ENCODE measurements around the gene FJX1. TPM values are rescaled to one million over a fixed set of nuclear protein-coding genes. Genes with fewer than 3 reads are reported as not detected.

The FJX1 gene
- total RNA-seq, 2 experiments from 2014 or later = 0.11 to 0.39 TPM

DNA sequence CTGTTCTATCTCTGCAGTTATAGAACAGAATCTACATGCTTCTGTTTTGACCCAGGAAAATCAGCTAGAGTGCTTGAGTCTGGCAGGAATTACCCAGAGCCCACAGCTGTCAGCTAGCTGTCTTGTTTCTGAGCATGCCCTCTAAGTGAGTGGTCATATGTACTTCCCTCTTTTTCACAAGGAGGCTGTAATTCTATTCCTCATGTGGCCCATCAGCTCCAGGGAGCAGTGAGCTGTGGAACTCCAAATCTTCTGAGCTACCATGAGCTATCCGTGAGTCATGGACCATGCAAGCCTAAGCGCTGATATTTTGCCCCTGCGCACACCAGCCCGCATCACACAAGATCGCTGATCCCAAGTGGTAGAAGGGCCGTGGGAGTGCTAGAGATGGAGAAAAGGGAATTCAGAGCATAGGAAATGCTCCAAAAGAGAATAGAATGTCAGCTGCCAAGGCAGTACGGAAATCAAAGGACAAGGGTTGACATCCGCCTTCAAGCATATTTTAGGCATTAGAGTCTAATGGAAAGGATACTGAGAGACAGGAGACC is 5.4 kb downstream of the FJX1 start:
- ATAC-seq (no peak), DNase-seq (no peak)
- Mint-ChIP-seq H3K4me3 (no peak overlapping the region), H3K27me3 (ENCODE audit: low read depth) (peaks cover 57% of the 10 kb centered on the region), H3K4me1 (ENCODE audit: low read depth) (peaks cover 7% of the 10 kb centered on the region), H3K36me3 (ENCODE audit: low read depth) (no peaks in the 10 kb centered on the region), H3K9me3 (ENCODE audit: insufficient read depth) (no peaks in the 10 kb centered on the region), H3K27ac (no peak overlapping the region)
- POLR2A ChIA-PET = no interaction called here
- CTCF ChIA-PET = interaction anchor here (0.7 to 1.5 kb wide), 2 partner anchors 13 to 656 kb away, joined by 3 read pairs; no protein-coding TSS in a partner anchor

- ChIA-PET CTCF (interaction anchor here (1.5 kb wide), 1 partner anchor 13 kb away, joined by 3 read pairs; no protein-coding TSS in a partner anchor), POLR2A (no interaction called here)
- DNase-seq (no peak), ATAC-seq (no peak)
- no peak overlapping the region for H3K4me3 Mint-ChIP-seq
- H3K27me3 Mint-ChIP-seq (ENCODE audit: low read depth) = peaks cover 60% of the 10 kb centered on the region
- H3K4me1 Mint-ChIP-seq (ENCODE audit: low read depth) = peaks cover 7% of the 10 kb centered on the region
- no peaks in the 10 kb centered on the region for H3K9me3 Mint-ChIP-seq (ENCODE audit: insufficient read depth)
- H3K36me3 Mint-ChIP-seq (ENCODE audit: low read depth) = no peaks in the 10 kb centered on the region
- no peak overlapping the region for H3K27ac Mint-ChIP-seq
Measured at GRCh38 chr11:35624316-35624715, 6.1 kb downstream of the FJX1 start.

GRCh38 chr11:35624781-35625180 is 6.5 kb downstream of the FJX1 start:
- CTCF ChIA-PET = interaction anchor here (1.5 kb wide), 1 partner anchor 14 kb away, joined by 3 read pairs; no protein-coding TSS in a partner anchor
- POLR2A ChIA-PET = no interaction called here
- Mint-ChIP-seq H3K4me3 (no peak overlapping the region), H3K36me3 (ENCODE audit: low read depth) (no peaks in the 10 kb centered on the region), H3K4me1 (ENCODE audit: low read depth) (peaks cover 3% of the 10 kb centered on the region), H3K9me3 (ENCODE audit: insufficient read depth) (no peaks in the 10 kb centered on the region), H3K27ac (no peak overlapping the region), H3K27me3 (ENCODE audit: low read depth) (peaks cover 56% of the 10 kb centered on the region)
- DNase-seq = no peak
- ATAC-seq = no peak

GRCh38 chr11:35626501-35626900 is 8.2 kb downstream of the FJX1 start:
- peaks cover 45% of the 10 kb centered on the region for H3K27me3 Mint-ChIP-seq (ENCODE audit: low read depth)

DNA sequence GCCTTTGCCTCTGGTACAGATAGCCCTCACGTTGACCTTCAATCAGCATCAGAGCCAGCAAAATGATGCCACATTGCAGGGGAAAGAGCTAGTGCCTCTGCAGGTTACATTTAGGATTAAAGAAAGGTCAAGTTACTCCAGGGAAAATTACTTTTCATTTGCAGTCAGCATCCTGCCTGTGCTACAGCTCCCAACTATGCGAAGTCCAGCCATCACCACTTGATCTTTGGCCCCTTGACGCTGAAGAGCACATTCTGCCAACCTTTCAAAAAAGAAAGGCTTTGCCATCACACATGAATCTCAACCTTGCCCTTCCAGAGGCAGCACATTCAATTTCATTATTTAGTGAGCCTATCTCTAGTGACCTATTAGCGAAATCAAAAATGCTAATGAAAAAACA is 11.3 kb downstream of the FJX1 start:
- no peaks in the 10 kb centered on the region for H3K36me3 Mint-ChIP-seq (ENCODE audit: low read depth)
- no peak for ATAC-seq
- no peak overlapping the region for H3K4me3 Mint-ChIP-seq
- H3K27ac Mint-ChIP-seq = no peak overlapping the region
- peaks cover 34% of the 10 kb centered on the region for H3K27me3 Mint-ChIP-seq (ENCODE audit: low read depth)
- DNase-seq = no peak
- no peaks in the 10 kb centered on the region for H3K4me1 Mint-ChIP-seq (ENCODE audit: low read depth)
- ChIA-PET CTCF (no interaction called here), POLR2A (no interaction called here)
- H3K9me3 Mint-ChIP-seq (ENCODE audit: insufficient read depth) = no peaks in the 10 kb centered on the region

More at GRCh38 chr11:35626501-35626900, 8.2 kb downstream of the FJX1 start:
- no peaks in the 10 kb centered on the region for H3K36me3 Mint-ChIP-seq (ENCODE audit: low read depth)
- ATAC-seq (no peak), DNase-seq (no peak)
- H3K4me1 Mint-ChIP-seq (ENCODE audit: low read depth) = no peaks in the 10 kb centered on the region
- no peak overlapping the region for H3K27ac Mint-ChIP-seq
- no peak overlapping the region for H3K4me3 Mint-ChIP-seq
- ChIA-PET POLR2A (no interaction called here), CTCF (interaction anchor here (1.2 kb wide), 1 partner anchor 196 kb away, joined by 3 read pairs; no protein-coding TSS in a partner anchor)
- H3K9me3 Mint-ChIP-seq (ENCODE audit: insufficient read depth) = no peaks in the 10 kb centered on the region

DNA sequence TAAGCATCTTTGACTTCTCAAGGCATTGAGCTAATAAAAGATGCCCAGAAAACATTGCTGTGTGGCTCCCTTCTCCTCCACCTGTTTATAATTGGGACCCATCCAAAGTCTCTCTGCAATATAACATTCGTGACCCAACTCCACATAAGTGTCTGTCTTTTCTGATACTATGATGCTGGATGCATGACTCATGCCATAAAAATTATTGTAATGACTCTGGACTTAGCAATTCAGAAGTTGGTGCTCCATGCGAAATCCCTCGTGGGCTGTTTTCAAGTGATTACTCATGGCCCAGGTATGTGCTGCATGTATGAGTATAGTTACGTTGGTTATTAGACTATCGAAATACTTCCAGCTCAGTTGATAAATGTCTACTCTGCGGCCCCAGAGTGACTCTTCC is 11.7 kb downstream of the FJX1 start:
- Mint-ChIP-seq H3K27me3 (ENCODE audit: low read depth) (peaks cover 34% of the 10 kb centered on the region), H3K4me3 (no peak overlapping the region), H3K36me3 (ENCODE audit: low read depth) (no peaks in the 10 kb centered on the region), H3K4me1 (ENCODE audit: low read depth) (no peaks in the 10 kb centered on the region), H3K27ac (no peak overlapping the region), H3K9me3 (ENCODE audit: insufficient read depth) (no peaks in the 10 kb centered on the region)
- ChIA-PET POLR2A (no interaction called here), CTCF (no interaction called here)
- ATAC-seq (no peak), DNase-seq (no peak)

DNA sequence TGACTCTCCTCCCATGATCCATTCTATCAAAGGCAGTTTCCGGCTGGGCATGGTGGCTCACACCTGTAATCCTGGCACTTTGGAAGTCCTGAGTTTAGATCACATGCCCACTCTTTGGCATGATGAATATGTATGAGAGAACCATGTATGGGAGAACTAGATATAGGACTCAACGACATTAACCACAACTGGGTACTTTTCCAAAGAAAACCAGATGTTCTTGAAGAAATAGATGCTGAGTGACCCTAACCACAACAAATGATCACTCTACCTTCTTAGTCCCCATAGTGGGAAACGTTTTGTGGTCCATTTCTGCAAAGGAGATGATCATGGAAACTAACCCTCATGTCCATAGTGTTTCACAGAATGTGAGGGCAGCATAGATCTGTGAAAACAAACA is 13.6 kb downstream of the FJX1 start:
- Mint-ChIP-seq H3K4me1 (ENCODE audit: low read depth) (no peaks in the 10 kb centered on the region), H3K36me3 (ENCODE audit: low read depth) (no peaks in the 10 kb centered on the region), H3K27me3 (ENCODE audit: low read depth) (peaks cover 29% of the 10 kb centered on the region), H3K9me3 (ENCODE audit: insufficient read depth) (no peaks in the 10 kb centered on the region), H3K4me3 (no peak overlapping the region), H3K27ac (no peak overlapping the region)
- POLR2A ChIA-PET = no interaction called here
- CTCF ChIA-PET = no interaction called here
- ATAC-seq = no peak
- no peak for DNase-seq

GRCh38 chr11:35632301-35632700 is 14.0 kb downstream of the FJX1 start:
- H3K9me3 Mint-ChIP-seq (ENCODE audit: insufficient read depth) = no peaks in the 10 kb centered on the region
- POLR2A ChIA-PET = no interaction called here
- no peak for DNase-seq
- no peaks in the 10 kb centered on the region for H3K36me3 Mint-ChIP-seq (ENCODE audit: low read depth)
- no peak for ATAC-seq
- peaks cover 28% of the 10 kb centered on the region for H3K27me3 Mint-ChIP-seq (ENCODE audit: low read depth)
- no peak overlapping the region for H3K4me3 Mint-ChIP-seq
- no peaks in the 10 kb centered on the region for H3K4me1 Mint-ChIP-seq (ENCODE audit: low read depth)
- H3K27ac Mint-ChIP-seq = no peak overlapping the region
- CTCF ChIA-PET = no interaction called here

GRCh38 chr11:35633827-35634423 is 15.7 kb downstream of the FJX1 start:
- H3K27ac Mint-ChIP-seq = no peak overlapping the region
- peaks cover 32% of the 10 kb centered on the region for H3K27me3 Mint-ChIP-seq (ENCODE audit: low read depth)
- H3K9me3 Mint-ChIP-seq (ENCODE audit: insufficient read depth) = no peaks in the 10 kb centered on the region
- DNase-seq = no peak
- no peak overlapping the region for H3K4me3 Mint-ChIP-seq
- CTCF ChIA-PET = no interaction called here
- POLR2A ChIA-PET = no interaction called here
- H3K36me3 Mint-ChIP-seq (ENCODE audit: low read depth) = no peaks in the 10 kb centered on the region
- ATAC-seq = no peak
- no peaks in the 10 kb centered on the region for H3K4me1 Mint-ChIP-seq (ENCODE audit: low read depth)

- POLR2A ChIA-PET = no interaction called here
- no peaks in the 10 kb centered on the region for H3K9me3 Mint-ChIP-seq (ENCODE audit: insufficient read depth)
- H3K27ac Mint-ChIP-seq = no peak overlapping the region
- CTCF ChIA-PET = no interaction called here
- no peak overlapping the region for H3K4me3 Mint-ChIP-seq
- no peaks in the 10 kb centered on the region for H3K4me1 Mint-ChIP-seq (ENCODE audit: low read depth)
- peaks cover 27% of the 10 kb centered on the region for H3K27me3 Mint-ChIP-seq (ENCODE audit: low read depth)
- H3K36me3 Mint-ChIP-seq (ENCODE audit: low read depth) = no peaks in the 10 kb centered on the region
- no peak for ATAC-seq
- DNase-seq = no peak
Measured at GRCh38 chr11:35635933-35636332, 17.7 kb downstream of the FJX1 start.

DNA sequence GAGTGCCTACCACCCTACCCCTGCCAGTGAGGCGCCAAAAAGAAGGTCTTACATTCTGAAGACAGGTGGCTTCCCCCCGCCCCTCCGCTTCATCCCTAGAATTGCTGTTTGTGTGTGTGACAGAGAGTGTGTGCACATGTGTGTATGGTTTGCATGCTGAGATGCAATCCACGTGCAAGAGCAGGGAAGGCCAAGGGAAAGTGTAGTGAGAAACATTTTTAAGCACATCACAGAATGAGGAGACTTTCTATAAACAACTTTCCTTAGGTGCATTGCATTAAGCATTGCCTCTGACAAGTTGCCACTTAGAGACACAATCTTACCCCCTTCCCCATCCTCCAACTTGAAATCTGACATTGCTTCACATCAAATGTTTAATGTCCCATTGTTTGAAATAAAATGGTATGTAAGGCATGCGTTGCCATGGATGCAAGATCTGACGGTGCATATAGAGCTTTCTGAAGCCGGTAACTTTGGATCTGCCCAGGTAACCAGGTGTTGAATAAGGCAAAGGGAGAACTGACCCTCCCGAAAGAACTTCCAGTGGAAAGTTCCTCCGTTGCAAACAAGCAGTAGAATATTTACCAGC is 21.4 kb downstream of the FJX1 start:
- Mint-ChIP-seq H3K27ac (no peak overlapping the region), H3K36me3 (ENCODE audit: low read depth) (no peaks in the 10 kb centered on the region), H3K4me3 (no peak overlapping the region), H3K9me3 (ENCODE audit: insufficient read depth) (no peaks in the 10 kb centered on the region), H3K27me3 (ENCODE audit: low read depth) (peaks cover 16% of the 10 kb centered on the region), H3K4me1 (ENCODE audit: low read depth) (no peaks in the 10 kb centered on the region)
- ATAC-seq = no peak
- ChIA-PET CTCF (no interaction called here), POLR2A (no interaction called here)
- DNase-seq = no peak

DNA sequence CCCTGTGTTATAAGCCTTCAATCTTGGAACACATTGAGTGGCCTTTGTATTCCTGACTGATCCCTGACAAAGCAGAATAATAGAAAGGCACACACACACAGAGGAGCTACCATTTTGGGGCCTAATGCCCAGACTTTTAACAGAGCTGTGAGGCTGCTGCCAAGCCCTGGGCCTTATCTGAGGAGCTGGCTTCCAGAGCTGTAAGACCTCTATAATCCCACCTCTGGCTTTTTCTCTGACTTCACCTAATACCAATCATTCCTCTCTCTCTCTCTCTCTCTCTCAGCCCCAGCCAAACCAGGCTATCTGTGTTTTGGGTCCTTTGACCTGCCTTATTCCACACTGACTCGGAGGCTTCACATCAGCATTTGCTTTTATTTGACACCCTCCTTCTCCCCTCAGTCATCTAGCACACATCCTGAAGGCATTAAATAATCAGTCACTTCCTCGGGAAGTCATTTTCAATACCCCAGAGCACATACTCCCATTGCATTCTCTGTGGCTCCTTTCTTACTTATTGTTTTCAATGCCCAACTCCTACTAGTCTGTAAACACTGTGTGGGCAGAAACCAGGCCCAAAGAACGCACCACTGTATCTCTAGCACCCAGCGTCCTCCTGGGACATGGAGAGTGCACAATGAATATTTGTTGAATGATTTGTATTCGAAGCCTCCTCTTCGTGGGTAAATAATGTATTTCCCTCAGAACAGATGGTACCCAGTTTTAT is 23.1 kb downstream of the FJX1 start:
- DNase-seq (no peak), ATAC-seq (no peak)
- Mint-ChIP-seq H3K36me3 (ENCODE audit: low read depth) (no peaks in the 10 kb centered on the region), H3K4me1 (ENCODE audit: low read depth) (no peaks in the 10 kb centered on the region), H3K9me3 (ENCODE audit: insufficient read depth) (no peaks in the 10 kb centered on the region), H3K4me3 (no peak overlapping the region), H3K27me3 (ENCODE audit: low read depth) (peaks cover 15% of the 10 kb centered on the region), H3K27ac (no peak overlapping the region)
- CTCF ChIA-PET = no interaction called here
- POLR2A ChIA-PET = no interaction called here

All from activated CD8-positive, alpha-beta T cell treated with anti-CD3 and anti-CD28 coated beads, Interleukin-2, amount 10 ng/mL, durations not matched to agents 7 days and 5 days (primary cell).